ENCODE measurements around the gene HSPG2.

HSPG2 gene

GRCh38 chr1:21878009-21878773 is 58.9 kb downstream of the HSPG2 start:
- no peak for DNase-seq

DNA sequence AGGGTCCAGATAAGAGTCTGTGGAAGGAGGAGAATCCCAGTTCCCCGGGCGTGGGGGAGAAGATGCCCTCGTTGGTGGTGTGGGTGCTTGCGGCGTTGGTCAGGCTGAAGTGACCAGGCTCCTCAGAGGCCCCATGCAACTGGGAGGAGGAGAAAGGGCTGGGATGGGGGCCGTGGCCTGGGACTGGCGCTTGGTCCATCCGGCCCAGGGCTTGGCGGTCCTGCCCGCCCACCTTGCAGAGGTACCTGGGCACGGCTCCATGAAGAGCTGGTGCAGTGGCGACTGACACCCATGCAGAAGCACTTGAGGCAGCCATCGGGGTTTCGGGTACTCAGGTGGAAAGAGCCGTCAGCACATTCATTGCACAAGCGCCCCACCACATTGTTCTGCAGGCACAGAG is 60.8 kb downstream of the HSPG2 start:
- DNase-seq, result no peak

- no peak for DNase-seq
Measured at GRCh38 chr1:21875621-21876063, 61.5 kb downstream of the HSPG2 start.

DNA sequence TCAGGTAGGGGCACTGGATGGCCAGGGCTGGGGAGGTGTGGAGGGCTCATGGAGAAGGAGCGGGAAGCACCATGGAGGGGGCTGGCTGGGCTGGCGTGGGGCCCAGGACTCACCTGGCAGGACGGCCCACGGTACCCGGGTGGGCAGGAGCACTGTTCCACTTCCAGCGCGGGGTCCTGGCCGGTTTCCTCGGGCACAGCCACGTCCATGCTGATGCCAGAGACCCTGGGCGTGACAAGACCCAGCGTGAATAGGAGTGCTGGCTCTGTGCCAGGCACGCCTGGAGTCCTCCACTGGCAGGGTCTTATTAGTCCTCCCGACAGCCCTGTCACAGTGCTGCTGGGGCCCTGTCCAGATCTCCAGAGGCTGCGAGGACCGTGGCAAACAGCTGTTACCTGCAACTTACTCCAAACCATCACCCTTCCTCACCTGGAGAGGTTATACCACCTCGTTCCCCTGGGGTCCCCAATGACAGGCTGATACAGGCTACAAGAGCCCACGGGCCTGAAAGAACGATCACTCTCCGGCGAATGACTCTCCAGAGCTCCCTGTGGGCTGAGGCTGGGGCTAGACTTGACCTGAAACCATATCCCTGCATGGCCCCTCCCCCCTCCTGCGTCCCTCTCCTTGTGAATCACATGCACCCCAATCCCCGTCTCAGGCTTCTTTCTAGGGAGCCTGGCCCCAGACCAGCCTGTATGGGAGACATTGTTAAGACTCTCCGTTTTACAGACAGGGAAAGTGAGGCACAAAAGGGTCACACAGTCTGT is 62.1 kb downstream of the HSPG2 start:
- no peak for DNase-seq

DNA sequence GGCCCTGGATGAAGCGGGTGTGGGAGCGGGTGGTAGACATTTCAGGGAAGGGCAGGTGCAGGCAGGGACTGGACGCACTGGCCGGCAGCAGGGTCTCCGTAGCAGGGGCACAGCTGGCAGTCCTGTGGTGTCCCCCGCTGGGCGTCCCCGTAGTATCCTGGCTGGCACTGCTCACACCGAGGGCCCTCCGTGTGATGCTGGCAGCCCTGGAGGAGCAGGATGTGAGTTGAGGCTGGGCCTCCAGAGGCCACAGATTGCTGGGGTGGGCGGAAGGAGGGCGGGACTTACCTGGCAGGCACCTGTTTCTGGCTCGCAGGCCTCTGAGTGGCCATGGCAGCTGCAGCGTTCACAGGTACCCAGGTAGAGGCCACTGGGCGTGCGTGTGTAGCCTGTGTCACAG is 62.8 kb downstream of the HSPG2 start:
- DNase-seq, result no peak

DNA sequence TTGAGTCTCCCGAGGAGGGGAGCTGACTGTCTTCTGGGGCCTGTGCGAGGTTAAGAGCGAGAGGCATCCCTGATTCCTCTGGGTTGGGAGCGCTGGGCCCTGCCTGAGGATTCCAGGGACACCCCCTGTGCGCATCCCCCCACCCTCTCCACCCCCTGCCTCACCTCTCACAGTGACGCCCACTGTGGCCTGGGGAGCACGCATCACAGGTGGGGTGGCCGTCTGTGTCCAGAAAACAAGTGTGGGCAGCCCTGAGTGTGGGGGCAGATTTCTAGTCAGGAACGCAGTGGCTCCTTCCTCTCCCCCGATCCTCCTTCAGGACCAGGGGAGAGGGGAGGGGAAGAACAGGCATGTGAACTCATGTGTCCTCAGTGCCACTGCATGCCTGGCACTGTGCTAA is 63.3 kb downstream of the HSPG2 start:
- no peak for DNase-seq

- no peak for DNase-seq
Measured at GRCh38 chr1:21873174-21873573, 63.9 kb downstream of the HSPG2 start.

DNA sequence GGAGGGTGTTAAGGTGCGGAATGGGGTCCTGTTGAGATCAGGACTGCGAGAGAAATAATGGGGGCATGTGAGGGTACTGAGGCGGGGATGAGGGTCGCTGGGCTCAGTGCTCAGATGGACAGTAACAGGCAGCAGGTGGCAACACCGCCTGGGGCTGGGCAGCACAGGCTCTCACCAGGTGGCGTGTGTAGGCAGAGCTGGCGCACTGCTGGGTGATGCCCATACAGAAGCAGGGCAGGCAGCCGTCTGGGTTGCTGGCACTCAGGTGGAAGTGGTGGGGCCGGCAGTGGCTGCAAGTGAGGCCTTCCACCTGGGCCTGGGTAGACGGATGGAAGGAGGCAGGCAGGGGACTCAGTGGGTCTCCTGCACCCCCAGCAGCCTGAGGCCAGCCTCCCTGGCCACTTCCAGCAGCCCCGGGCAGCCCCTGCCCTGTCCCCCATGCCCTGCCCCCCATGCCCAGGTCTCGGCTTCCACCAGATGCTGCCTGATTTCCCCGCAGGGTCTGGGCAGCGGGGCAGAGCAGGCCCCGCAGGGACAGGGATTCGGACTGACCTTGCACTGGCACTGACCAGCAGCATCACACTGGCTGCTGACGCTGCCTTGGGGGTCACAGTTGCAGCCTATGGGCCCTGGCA is 64.5 kb downstream of the HSPG2 start:
- DNase-seq, result no peak

DNA sequence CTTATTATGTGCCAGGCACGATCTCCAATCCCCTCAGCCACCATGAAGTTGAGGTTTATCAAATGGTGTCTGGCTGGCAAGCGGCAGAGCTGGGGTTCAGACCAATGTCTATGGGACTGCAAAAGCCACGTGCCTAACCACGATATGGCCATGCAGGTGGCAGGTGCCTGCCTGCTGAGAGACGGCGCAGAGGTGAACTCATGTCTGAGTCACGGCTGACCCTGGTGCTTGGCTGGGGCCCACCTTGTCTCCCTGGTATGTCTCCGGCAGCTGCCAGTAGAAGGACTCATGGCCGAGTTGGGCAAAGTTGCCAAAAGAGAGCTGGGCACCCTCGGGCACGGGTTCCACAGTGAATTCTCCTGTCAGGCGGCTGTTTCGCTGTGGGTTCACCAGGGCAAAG is 65.2 kb downstream of the HSPG2 start:
- no peak for DNase-seq

GRCh38 chr1:21870611-21871010 is 66.5 kb downstream of the HSPG2 start:
- DNase-seq, result no peak

DNA sequence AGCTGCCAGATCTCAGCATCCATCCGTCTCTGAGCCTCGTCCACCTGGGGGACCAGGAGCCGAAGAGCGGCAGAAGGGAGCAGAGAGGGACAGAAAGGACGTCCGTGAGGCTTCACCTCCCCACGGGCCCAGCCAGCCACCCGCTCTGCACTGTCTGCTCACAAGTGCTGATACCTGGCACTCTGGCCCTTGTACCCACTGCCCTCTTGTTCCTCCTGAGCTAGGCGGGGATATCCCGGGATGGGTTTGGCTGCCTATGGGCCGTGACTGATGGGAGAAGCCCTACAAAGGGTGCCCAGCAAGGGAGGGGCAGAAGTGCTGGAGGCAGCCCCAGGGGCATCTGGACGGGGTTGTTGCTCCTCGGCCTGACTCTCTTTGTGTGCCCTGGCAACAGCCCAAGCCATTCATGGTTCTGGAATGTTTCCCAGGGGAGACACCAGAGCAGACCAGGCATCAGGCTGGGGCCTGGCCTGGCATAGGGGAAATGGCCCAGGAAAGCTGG is 67.4 kb downstream of the HSPG2 start:
- no peak for DNase-seq

- no peak for DNase-seq
Measured at GRCh38 chr1:21868941-21869454, 68.1 kb downstream of the HSPG2 start.

DNA sequence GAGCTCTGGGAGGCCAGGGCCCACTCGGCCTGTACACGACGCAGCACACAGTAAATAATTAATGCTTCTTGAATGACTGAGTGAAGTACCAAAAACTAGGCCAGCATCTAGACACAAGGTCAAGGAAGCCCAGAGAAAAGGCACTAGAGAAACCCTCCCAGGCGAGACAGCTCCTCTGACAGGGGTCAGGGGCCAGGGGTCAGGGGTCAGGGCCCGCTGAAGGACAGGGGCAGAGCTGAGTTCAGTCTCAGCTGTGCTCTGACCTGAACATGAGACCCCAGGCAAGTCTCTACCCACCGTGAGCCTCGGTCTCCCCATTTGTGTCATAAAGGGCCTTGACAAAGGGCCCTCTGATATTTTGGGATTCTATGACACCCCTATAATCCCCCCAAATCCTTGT is 68.6 kb downstream of the HSPG2 start:
- no peak for DNase-seq

GRCh38 chr1:21867451-21867996 is 69.6 kb downstream of the HSPG2 start:
- no peak for DNase-seq

GRCh38 chr1:21866707-21867043 is 70.4 kb downstream of the HSPG2 start:
- no peak for DNase-seq

GRCh38 chr1:21865943-21866706 is 71.0 kb downstream of the HSPG2 start:
- no peak for DNase-seq

DNA sequence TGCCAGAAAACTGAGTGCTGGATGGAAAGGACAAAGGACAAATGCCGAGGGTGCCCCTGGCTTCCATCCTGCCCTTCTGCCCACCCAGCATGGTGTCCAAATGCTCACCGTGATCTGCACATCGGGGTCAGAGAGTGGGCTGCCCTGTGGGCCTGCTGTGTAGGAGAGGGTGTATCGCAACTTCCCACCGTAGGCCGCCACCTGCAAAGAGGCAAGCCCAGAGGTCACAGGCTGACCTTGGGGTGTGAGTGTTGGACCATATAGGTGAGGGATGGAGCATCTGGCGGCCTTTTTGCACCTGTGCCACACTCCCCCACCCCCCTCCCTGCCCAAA is 71.5 kb downstream of the HSPG2 start:
- no peak for DNase-seq

DNA sequence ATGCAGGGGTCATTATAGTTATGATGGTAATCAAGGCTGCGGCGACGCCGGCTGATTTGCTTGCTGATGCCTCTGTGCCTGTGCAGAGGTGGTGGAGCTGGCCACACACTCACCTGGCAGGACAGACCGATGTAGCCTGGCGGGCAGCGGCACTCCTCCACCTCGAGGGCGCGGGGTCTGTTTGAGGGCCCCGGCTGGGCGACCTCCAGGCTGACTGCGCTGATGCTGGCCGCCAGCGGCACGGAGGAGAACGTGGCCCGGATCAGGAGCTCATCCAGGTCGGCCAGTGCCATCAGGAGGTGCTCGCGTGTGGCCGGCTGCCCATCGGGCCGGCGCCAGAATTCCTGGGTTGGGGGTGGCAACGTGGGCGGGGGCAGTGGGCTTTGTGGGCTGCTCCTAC is 72.4 kb downstream of the HSPG2 start:
- no peak for DNase-seq

DNA sequence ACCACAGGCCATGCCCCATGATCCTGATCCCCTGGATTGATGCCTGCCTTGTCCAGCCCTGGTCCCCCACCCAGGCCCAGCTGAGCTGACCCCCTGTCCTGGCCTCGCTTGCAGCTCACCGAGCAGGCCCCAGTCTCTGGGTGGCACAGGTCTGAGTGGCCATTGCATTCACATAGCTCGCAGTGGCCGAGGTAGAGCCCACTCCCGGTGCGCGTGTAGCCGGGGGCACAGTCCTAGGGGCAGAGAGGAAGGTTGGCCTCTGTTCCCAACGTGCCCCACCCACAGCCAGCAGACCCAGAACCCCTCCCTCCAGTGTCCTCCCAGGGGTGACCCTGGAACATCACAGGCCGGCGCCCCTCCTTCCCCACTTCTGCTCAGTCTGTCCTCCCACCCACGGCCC is 73.1 kb downstream of the HSPG2 start:
- DNase-seq, result no peak

DNA sequence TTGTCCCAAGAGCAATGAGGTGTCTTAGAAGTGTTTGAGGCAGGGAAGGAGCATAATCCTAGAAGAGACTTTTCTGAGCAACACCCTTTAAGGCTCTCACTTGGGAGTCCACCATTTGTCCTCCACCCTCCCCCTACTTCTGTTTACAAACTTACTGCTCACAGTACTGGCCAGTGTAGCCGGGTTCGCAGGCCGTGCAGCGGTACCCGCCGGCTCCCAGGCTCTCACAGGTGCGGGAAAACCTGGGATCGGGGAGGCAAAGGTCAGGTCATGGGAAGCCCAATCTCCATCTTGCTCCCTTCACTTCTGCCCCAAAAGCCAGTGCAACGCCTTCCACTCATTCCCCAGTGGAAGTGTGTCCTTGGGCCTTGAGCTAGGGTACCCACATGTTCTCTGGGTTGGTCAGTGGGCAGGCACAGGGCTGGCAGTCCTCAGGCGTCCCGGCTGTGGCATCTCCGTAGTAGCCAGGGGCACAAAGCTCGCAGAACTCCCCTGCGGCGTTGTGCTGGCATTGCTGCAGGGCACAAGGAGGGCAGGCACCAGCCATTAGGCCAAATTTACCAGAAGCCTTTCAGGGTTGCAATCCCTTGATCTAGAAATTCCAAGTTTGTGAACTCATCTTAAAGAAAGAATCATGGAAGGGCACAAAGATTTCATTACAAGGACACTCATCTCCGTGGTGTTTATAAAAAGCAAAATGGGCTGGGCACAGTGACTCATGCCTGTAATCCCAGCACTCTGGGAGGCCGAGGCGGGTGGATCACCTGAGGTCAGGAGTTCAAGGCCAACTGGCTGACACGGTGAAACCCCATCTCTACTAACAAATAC is 75.3 kb downstream of the HSPG2 start:
- DNase-seq, result no peak

- DNase-seq, result no peak
Measured at GRCh38 chr1:21860971-21861370, 76.1 kb downstream of the HSPG2 start.

GRCh38 chr1:21859669-21860179 is 77.4 kb downstream of the HSPG2 start:
- no peak for DNase-seq
